GM21390 (cell line): ENCODE results near the gene PTPRN2.
"Not testable (repeated sequence)": the region's sequence is repeated elsewhere in the genome, so short reads cannot be mapped to it uniquely, and the experiment has no call there.

Experiments used
- ATAC-seq: cut with Tn5 transposase; IDR thresholded peaks from one replicate; pipeline ENCODE4 v1.9.1; 2021; ENCODE audit not compliant: unreplicated experiment

Gene PTPRN2

GRCh38 chr7:158049271-158049670 is 538.4 kb downstream of the PTPRN2 start:
- no peak for ATAC-seq

GRCh38 chr7:158048569-158048968 is 539.1 kb downstream of the PTPRN2 start:
- ATAC-seq, result no peak

GRCh38 chr7:158047391-158048059 is 540.1 kb downstream of the PTPRN2 start:
- no peak for ATAC-seq

GRCh38 chr7:158046246-158046645 is 541.4 kb downstream of the PTPRN2 start:
- not testable (repeated sequence) for ATAC-seq

- no peak for ATAC-seq
Measured at GRCh38 chr7:158044482-158044823, 543.2 kb downstream of the PTPRN2 start.

- ATAC-seq, result no peak
Measured at GRCh38 chr7:158043551-158044481, 543.8 kb downstream of the PTPRN2 start.

- ATAC-seq, result no peak
Measured at GRCh38 chr7:158042156-158042880, 545.3 kb downstream of the PTPRN2 start.

- no peak for ATAC-seq
Measured at GRCh38 chr7:158040199-158040598, 547.4 kb downstream of the PTPRN2 start.

GRCh38 chr7:158039270-158039669 is 548.4 kb downstream of the PTPRN2 start:
- no peak for ATAC-seq

- no peak for ATAC-seq
Measured at GRCh38 chr7:158037211-158037610, 550.4 kb downstream of the PTPRN2 start.

- ATAC-seq, result no peak
Measured at GRCh38 chr7:158035343-158035742, 552.3 kb downstream of the PTPRN2 start.

GRCh38 chr7:158034571-158034970 is 553.1 kb downstream of the PTPRN2 start:
- no peak for ATAC-seq

GRCh38 chr7:158033925-158034324 is 553.7 kb downstream of the PTPRN2 start:
- ATAC-seq, result not testable (repeated sequence)

GRCh38 chr7:158033196-158033595 is 554.4 kb downstream of the PTPRN2 start:
- no peak for ATAC-seq

- ATAC-seq, result no peak
Measured at GRCh38 chr7:158032561-158033115, 555.0 kb downstream of the PTPRN2 start.

GRCh38 chr7:158031867-158032308 is 555.7 kb downstream of the PTPRN2 start:
- ATAC-seq, result no peak

GRCh38 chr7:158030566-158030965 is 557.1 kb downstream of the PTPRN2 start:
- ATAC-seq, result no peak

- no peak for ATAC-seq
Measured at GRCh38 chr7:158030071-158030470, 557.6 kb downstream of the PTPRN2 start.

- ATAC-seq, result no peak
Measured at GRCh38 chr7:158029509-158029908, 558.1 kb downstream of the PTPRN2 start.

- no peak for ATAC-seq
Measured at GRCh38 chr7:158028971-158029370, 558.7 kb downstream of the PTPRN2 start.

GRCh38 chr7:158028290-158028941 is 559.2 kb downstream of the PTPRN2 start:
- ATAC-seq, result no peak
